ENCODE data around the gene PDE6C.
"Not testable (repeated sequence)": the region's sequence is repeated elsewhere in the genome, so short reads cannot be mapped to it uniquely, and the experiment has no call there.

PDE6C gene

DNA sequence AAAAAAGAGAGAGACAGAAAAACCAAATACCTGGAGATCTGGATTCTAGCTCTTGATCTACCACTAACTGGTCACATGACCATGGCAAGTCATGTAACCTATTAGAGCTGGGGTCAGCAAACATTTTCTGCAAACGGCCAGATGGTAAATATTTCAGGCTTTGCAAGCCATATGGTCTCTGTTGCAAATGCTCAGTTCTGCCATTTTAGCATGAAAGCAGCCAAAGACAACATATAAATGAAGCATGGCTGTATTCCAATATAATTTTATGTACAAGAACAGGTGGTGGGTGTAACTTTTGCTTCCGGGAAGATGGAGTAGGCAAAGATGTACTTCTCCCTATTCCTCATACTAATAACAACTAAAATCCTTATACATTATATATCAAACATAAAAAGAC is 83.4 kb downstream of the PDE6C start:
- peaks cover 7% of the 10 kb centered on the region for H3K4me1 Mint-ChIP-seq (ENCODE audit: low read depth)
- no peaks in the 10 kb centered on the region for H3K9me3 Mint-ChIP-seq
- no peak overlapping the region for H3K4me3 Mint-ChIP-seq
- H3K36me3 Mint-ChIP-seq (ENCODE audit: low read depth): peaks cover 26% of the 10 kb centered on the region
- H3K27me3 Mint-ChIP-seq (ENCODE audit: low read depth): no peaks in the 10 kb centered on the region
- no peak overlapping the region for H3K27ac Mint-ChIP-seq

DNA sequence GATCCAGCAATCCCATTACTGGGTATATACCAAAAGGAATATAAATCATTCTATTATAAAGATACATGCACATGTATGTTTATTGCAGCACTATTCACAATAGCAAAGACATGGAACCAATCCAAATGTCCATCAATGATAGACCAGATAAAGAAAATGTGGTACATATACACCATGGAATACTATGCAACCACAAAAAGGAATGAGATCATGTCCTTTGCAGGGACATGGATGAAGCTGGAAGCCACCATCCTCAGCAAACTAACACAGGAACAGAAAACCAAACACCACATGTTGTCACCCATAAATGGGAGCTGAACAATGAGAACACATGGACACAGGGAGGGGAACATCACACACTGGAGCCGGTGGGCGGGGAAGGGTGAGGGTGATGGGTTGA is 84.2 kb downstream of the PDE6C start:
- not testable (repeated sequence) for H3K4me3 Mint-ChIP-seq; H3K9me3 Mint-ChIP-seq; H3K27me3 Mint-ChIP-seq (ENCODE audit: low read depth); H3K27ac Mint-ChIP-seq; H3K4me1 Mint-ChIP-seq (ENCODE audit: low read depth)
- peaks cover 26% of the 10 kb centered on the region for H3K36me3 Mint-ChIP-seq (ENCODE audit: low read depth)

DNA sequence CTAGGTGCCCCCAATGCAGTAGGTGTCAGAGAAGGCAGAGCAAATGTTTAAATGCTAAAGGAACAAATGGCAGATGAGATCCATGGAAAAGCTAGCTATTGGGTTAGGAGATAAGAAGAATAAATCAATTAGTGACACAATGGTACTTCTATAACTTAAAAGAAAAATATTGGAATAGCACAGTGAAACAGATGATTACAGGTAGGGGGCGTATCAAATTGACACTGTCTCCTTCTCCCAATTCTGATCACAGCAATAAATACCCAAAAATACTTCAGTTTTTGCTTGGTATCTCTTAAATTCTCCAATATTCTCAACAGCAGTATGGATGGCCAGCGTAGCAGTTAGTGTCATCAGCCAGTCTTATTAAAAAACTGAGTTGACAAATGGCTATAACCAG is 84.9 kb downstream of the PDE6C start:
- Mint-ChIP-seq H3K9me3 (no peaks in the 10 kb centered on the region), H3K4me1 (ENCODE audit: low read depth) (peaks cover 10% of the 10 kb centered on the region), H3K36me3 (ENCODE audit: low read depth) (peaks cover 26% of the 10 kb centered on the region), H3K27ac (no peak overlapping the region), H3K4me3 (no peak overlapping the region), H3K27me3 (ENCODE audit: low read depth) (no peaks in the 10 kb centered on the region)

DNA sequence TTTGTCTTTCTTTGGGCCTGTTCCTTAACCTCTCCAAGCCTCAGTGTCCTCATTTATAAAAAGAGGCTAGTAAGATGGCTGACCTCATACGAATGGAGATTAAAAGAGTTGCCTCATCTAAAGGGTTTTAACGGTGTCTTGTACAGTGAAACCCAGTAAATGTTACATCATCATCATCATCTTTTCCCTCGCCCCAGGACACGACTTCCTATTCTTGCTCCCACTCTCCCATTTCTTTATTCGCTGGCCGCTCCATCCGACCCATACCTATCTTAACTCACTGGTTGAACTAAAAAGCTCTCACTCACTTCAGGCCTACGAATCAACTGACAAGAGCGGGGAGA is 89.5 kb downstream of the PDE6C start:
- Mint-ChIP-seq H3K36me3 (ENCODE audit: low read depth) (peaks cover 9% of the 10 kb centered on the region), H3K27me3 (ENCODE audit: low read depth) (no peaks in the 10 kb centered on the region), H3K9me3 (no peaks in the 10 kb centered on the region), H3K4me3 (no peak overlapping the region), H3K27ac (no peak overlapping the region), H3K4me1 (ENCODE audit: low read depth) (peaks cover 7% of the 10 kb centered on the region)

DNA sequence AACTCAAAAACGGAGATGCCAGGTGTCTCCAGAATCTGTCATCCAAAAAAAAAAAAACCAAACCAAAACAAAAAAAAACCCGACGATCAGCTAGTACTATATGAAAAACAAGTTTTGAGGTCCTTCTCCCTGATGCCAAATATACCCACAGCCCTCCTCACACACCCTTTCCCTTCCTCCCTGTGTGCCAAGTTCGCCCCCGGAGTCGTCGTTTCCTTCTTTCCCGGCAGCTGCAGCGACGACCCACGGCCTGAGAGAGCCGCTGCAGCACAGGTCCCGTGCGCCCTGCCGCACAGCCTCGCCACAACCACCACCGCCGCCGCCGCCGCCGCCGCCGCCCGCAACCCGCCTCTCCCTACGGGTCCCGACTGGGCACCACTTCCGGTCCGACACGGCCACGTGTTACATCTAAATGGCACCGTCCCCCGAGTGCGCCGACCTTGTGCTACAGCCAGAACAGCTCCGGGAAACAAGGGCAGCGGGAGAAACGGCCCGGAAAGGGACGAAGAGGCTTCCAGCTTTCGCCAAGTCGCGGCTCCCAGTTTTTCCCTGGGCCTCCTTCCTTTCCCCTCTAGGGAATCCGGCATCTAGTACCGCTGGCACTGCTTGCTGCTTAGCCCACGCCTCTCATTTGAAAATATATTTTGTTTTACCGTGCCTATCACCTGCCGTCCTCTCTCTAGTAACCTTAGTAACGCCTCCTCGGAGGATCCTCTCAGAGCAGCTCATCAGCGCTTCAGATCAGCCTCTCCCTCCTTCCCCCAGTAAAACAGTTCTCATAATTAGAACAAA is 90.1 kb downstream of the PDE6C start, which contains the start of gene FRA10AC1:
Gene FRA10AC1 (minus strand): TSS at position 383 of the 792 bp plus-strand sequence. CDS start 2,486 bp downstream, outside the sequence.
- Mint-ChIP-seq H3K4me1 (ENCODE audit: low read depth) (peaks cover 7% of the 10 kb centered on the region), H3K27me3 (ENCODE audit: low read depth) (no peaks in the 10 kb centered on the region), H3K27ac (no peak within 1 kb of the TSS), H3K9me3 (no peaks in the 10 kb centered on the region), H3K4me3 (no peak within 1 kb of the TSS), H3K36me3 (ENCODE audit: low read depth) (peaks cover 4% of the 10 kb centered on the region)

DNA sequence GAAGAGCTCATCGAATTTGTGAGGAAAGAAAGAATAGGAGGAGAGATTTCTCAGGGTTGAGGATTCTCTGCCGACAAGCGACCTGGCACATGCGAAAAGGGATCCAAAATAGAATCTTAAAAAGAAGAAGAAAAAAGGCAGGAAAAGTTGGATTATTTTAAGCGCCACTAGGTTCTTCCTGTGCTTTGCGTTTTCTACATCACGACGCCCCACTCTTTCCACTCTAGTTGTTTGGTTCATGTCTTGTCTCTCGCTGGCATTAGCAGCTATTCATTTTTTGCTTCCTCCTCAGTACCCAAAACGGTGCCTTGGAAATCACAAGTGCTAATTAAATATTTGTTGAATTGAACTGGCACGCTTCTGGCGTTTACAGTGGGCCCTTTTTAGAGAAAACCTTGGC is 90.7 kb downstream of the PDE6C start:
- peaks cover 3% of the 10 kb centered on the region for H3K36me3 Mint-ChIP-seq (ENCODE audit: low read depth)
- no peak overlapping the region for H3K4me3 Mint-ChIP-seq
- H3K9me3 Mint-ChIP-seq: no peaks in the 10 kb centered on the region
- H3K4me1 Mint-ChIP-seq (ENCODE audit: low read depth): peaks cover 8% of the 10 kb centered on the region
- no peaks in the 10 kb centered on the region for H3K27me3 Mint-ChIP-seq (ENCODE audit: low read depth)
- no peak overlapping the region for H3K27ac Mint-ChIP-seq

DNA sequence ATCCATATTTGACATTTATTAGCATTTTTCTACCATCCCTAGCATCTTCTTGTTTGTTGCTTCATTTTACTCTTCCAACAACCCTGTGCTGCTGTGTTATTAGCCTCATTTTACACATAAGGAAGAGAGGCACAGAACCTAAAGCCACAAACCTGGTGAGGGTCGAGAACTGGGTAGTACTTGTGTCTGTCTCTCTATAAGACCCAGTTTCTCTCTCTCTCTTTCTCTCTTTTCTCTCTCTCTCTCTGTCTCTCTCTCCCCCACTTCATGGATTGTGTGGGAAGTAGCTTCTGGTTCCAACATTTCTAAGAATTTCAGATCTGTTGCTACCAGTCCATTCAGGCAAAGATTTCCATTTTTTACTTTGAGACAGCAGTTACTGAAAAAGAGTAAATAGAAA is 91.5 kb downstream of the PDE6C start:
- H3K27ac Mint-ChIP-seq: no peak overlapping the region
- peaks cover 8% of the 10 kb centered on the region for H3K4me1 Mint-ChIP-seq (ENCODE audit: low read depth)
- peak overlapping the region; percentile 57 for H3K4me3 Mint-ChIP-seq
- peaks cover 1% of the 10 kb centered on the region for H3K36me3 Mint-ChIP-seq (ENCODE audit: low read depth)
- H3K27me3 Mint-ChIP-seq (ENCODE audit: low read depth): no peaks in the 10 kb centered on the region
- no peaks in the 10 kb centered on the region for H3K9me3 Mint-ChIP-seq

GRCh38 chr10:93704451-93704850 is 92.1 kb downstream of the PDE6C start:
- H3K36me3 Mint-ChIP-seq (ENCODE audit: low read depth): no peaks in the 10 kb centered on the region
- H3K27me3 Mint-ChIP-seq (ENCODE audit: low read depth): no peaks in the 10 kb centered on the region
- no peak overlapping the region for H3K27ac Mint-ChIP-seq
- H3K4me3 Mint-ChIP-seq: no peak overlapping the region
- peaks cover 8% of the 10 kb centered on the region for H3K4me1 Mint-ChIP-seq (ENCODE audit: low read depth)
- H3K9me3 Mint-ChIP-seq: no peaks in the 10 kb centered on the region

GRCh38 chr10:93707623-93708022 is 95.3 kb downstream of the PDE6C start:
- Mint-ChIP-seq H3K36me3 (ENCODE audit: low read depth) (no peaks in the 10 kb centered on the region), H3K27ac (no peak overlapping the region), H3K4me1 (ENCODE audit: low read depth) (peaks cover 5% of the 10 kb centered on the region), H3K9me3 (no peaks in the 10 kb centered on the region), H3K4me3 (no peak overlapping the region), H3K27me3 (ENCODE audit: low read depth) (no peaks in the 10 kb centered on the region)

DNA sequence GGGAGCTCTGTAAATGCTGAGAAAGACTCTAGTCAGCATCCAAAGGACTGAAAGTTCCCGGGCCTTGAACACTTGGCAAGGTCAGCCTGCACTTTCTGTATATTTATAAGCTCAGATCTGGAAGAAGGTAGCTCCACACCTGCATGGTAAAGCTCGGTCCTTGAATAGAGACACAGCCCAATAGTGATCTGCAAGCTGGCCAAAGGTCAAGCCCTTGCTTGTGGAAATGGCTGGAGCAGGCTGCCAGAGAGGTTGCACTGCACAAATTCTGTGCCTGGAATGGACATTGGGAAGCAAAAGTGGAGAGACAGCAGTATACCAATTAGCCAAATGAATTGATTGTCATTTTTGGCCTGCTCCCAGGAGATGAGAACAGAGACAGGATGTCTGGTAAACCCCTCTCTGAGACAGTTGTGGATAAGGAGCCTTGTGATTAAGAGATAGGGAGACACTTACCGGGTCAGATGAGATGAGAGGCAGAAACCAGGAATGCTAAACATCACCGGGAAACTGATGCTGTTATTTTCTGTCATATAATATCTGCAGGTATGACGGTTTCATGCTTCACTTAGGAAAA is 98.1 kb downstream of the PDE6C start:
- no peaks in the 10 kb centered on the region for H3K36me3 Mint-ChIP-seq (ENCODE audit: low read depth)
- no peak overlapping the region for H3K27ac Mint-ChIP-seq

GRCh38 chr10:93711891-93712290 is 99.6 kb downstream of the PDE6C start:
- Mint-ChIP-seq H3K4me1 (ENCODE audit: low read depth) (peaks cover 1% of the 10 kb centered on the region), H3K36me3 (ENCODE audit: low read depth) (no peaks in the 10 kb centered on the region), H3K27ac (no peak overlapping the region), H3K4me3 (no peak overlapping the region), H3K9me3 (no peaks in the 10 kb centered on the region), H3K27me3 (ENCODE audit: low read depth) (no peaks in the 10 kb centered on the region)

More for the DNA sequence above, 98.1 kb downstream of the PDE6C start:
- H3K4me1 Mint-ChIP-seq (ENCODE audit: low read depth): peaks cover 1% of the 10 kb centered on the region
- H3K9me3 Mint-ChIP-seq: no peaks in the 10 kb centered on the region
- no peaks in the 10 kb centered on the region for H3K27me3 Mint-ChIP-seq (ENCODE audit: low read depth)
- no peak overlapping the region for H3K4me3 Mint-ChIP-seq

GRCh38 chr10:93712593-93712992 is 100.3 kb downstream of the PDE6C start:
- H3K36me3 Mint-ChIP-seq (ENCODE audit: low read depth): no peaks in the 10 kb centered on the region
- H3K4me3 Mint-ChIP-seq: no peak overlapping the region
- H3K27me3 Mint-ChIP-seq (ENCODE audit: low read depth): peaks cover under 1% of the 10 kb centered on the region
- peaks cover 1% of the 10 kb centered on the region for H3K4me1 Mint-ChIP-seq (ENCODE audit: low read depth)
- H3K9me3 Mint-ChIP-seq: no peaks in the 10 kb centered on the region
- no peak overlapping the region for H3K27ac Mint-ChIP-seq

GRCh38 chr10:93715345-93715744 is 103.0 kb downstream of the PDE6C start:
- Mint-ChIP-seq H3K9me3 (no peaks in the 10 kb centered on the region), H3K27me3 (ENCODE audit: low read depth) (peaks cover 10% of the 10 kb centered on the region), H3K4me3 (no peak overlapping the region), H3K36me3 (ENCODE audit: low read depth) (no peaks in the 10 kb centered on the region), H3K4me1 (ENCODE audit: low read depth) (no peaks in the 10 kb centered on the region), H3K27ac (no peak overlapping the region)

Measured in T-helper 1 cell treated with Interleukin-12 subunit alpha and Interleukin-12 subunit beta and Interleukin-4 antibody, amounts not matched to agents 30 μg/mL and 1 μg/mL, for 36 hours (primary cell).